ENCODE measurements around the gene PLCB1. TPM values are rescaled to one million over a fixed set of nuclear protein-coding genes. Genes with fewer than 3 reads are reported as not detected.

Gene PLCB1
- total and polyA plus RNA-seq, 2 of the 4 experiments (the other 2 are of a cell fraction): 5.6 to 16.1 TPM

DNA sequence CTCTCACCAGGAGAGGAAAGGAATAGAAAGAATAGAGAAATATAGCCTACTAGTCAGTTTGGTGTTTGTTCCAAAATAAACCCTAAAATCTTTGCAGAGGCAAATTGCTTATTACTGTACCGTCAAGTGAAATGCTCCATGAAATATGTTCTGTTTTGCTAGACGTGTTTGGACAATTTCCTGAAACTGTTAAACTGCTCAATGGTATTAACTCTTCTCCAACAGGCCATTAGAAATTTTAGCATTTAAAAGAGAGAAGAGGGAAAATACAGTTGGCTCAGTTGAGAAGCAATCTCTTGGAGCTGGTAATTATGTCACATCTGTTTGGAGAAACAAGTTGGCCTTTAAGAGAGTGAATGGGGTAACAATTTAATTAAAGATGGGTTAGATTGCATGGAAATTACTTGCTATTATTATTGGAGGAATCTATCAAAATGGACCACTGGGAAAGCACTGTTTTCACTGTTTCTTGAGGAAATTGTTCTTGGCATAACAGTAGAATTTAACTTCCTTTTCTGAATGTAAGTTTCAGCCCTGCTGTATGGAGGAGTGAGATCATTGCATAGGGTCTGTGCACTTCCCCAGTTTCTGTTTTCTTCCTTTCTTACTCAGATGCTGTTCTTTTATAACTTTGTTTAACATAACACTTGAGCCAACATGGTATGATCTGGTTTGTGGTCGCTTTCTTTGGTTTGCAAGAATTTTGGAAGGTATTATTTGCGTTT is 373.6 kb downstream of the PLCB1 start:
- H3K36me3 ChIP-seq (ENCODE audit: control insufficient read depth, insufficient read depth, low read length): no peaks in the 10 kb centered on the region
- H3K4me2 ChIP-seq (ENCODE audit: low read depth, low read length): no peak overlapping the region
- TF ChIP-seq CEBPB (IDR thresholded peaks at IDR 0.05; ENCODE audit: low read depth, low read length): no peak
- TF ChIP-seq NFE2L2 (IDR thresholded peaks at IDR 0.05; ENCODE audit: low read depth, low read length): no peak
- TF ChIP-seq MAZ (IDR thresholded peaks at IDR 0.05; ENCODE audit: borderline replicate concordance, low read depth, low read length): no peak
- no peak for TF ChIP-seq RAD21 (IDR thresholded peaks at IDR 0.05; ENCODE audit: low read length)
- no peak for TF ChIP-seq SMC3 (IDR thresholded peaks at IDR 0.05; ENCODE audit: low read depth, low read length)
- TF ChIP-seq RFX5 (IDR thresholded peaks at IDR 0.05; ENCODE audit: low read depth, low read length): no peak
- no peak for TF ChIP-seq FOS (IDR thresholded peaks at IDR 0.05; ENCODE audit: low read depth, low read length)
- TF ChIP-seq MXI1 (IDR thresholded peaks at IDR 0.05; ENCODE audit: borderline replicate concordance, low read depth, low read length): no peak
- no peak for TF ChIP-seq MAFK (IDR thresholded peaks at IDR 0.05; ENCODE audit: low read depth, low read length)
- no peak for TF ChIP-seq CHD1 (IDR thresholded peaks at IDR 0.05; ENCODE audit: low read depth, low read length)
- TF ChIP-seq, protein P1, sequence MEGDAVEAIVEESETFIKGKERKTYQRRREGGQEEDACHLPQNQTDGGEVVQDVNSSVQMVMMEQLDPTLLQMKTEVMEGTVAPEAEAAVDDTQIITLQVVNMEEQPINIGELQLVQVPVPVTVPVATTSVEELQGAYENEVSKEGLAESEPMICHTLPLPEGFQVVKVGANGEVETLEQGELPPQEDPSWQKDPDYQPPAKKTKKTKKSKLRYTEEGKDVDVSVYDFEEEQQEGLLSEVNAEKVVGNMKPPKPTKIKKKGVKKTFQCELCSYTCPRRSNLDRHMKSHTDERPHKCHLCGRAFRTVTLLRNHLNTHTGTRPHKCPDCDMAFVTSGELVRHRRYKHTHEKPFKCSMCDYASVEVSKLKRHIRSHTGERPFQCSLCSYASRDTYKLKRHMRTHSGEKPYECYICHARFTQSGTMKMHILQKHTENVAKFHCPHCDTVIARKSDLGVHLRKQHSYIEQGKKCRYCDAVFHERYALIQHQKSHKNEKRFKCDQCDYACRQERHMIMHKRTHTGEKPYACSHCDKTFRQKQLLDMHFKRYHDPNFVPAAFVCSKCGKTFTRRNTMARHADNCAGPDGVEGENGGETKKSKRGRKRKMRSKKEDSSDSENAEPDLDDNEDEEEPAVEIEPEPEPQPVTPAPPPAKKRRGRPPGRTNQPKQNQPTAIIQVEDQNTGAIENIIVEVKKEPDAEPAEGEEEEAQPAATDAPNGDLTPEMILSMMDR (conservative IDR thresholded peaks at IDR 0.05; ENCODE audit: low read depth, low read length): no peak
- TF ChIP-seq USF2 (IDR thresholded peaks at IDR 0.05; ENCODE audit: low read depth, low read length): no peak
- no peaks in the 10 kb centered on the region for H4K20me1 ChIP-seq (ENCODE audit: insufficient read depth, low read length)
- dilution Hi-C loops (cut with HindIII; ENCODE audit: low sequenced_read_pairs, unreplicated experiment): no loop called here
- intact Hi-C loops (cut with micrococcal nuclease): no loop called here
- H3K9me1 ChIP-seq (ENCODE audit: insufficient read depth, low read length): no peaks in the 10 kb centered on the region
- H4K91ac ChIP-seq (ENCODE audit: insufficient read depth, low read depth, low read length): no peak overlapping the region
- H2AK5ac ChIP-seq (ENCODE audit: low read depth, low read length): no peak overlapping the region
- ATAC-seq (ENCODE audit: low read depth) (no peak), DNase-seq (peak; percentile 5)
- H3K27me3 ChIP-seq (ENCODE audit: control insufficient read depth, insufficient read depth, low read length): no peaks in the 10 kb centered on the region
- no peak overlapping the region for H3K56ac ChIP-seq (ENCODE audit: extremely low read depth, insufficient read depth, low read length)
- H3K79me1 ChIP-seq (ENCODE audit: low read depth in 1 of 2, low read length in 2 of 2): no peaks in the 10 kb centered on the region; a peak in 1 of 4 replicates
- H3K27ac ChIP-seq (ENCODE audit: insufficient read depth, low read length): no peak overlapping the region
- no peak overlapping the region for H2BK20ac ChIP-seq (ENCODE audit: low read depth, low read length)
- H2BK120ac ChIP-seq (ENCODE audit: low read depth, low read length): no peak overlapping the region
- no peak overlapping the region for H3K18ac ChIP-seq (ENCODE audit: low read depth, low read length)
- ChIA-PET POLR2A (ENCODE audit: unreplicated experiment) (interaction anchor here (0.6 kb wide), 1 partner anchor 29 kb away, joined by 5 read pairs; no protein-coding TSS in a partner anchor), CTCF (interaction anchor here (0.6 kb wide), 1 partner anchor 30 kb away, joined by 4 read pairs; no protein-coding TSS in a partner anchor)
- H3K4me3 ChIP-seq (ENCODE audit: insufficient read depth, low read depth, low read length): no peak overlapping the region
- H3K9ac ChIP-seq (ENCODE audit: low read depth, low read length): no peak overlapping the region
- in situ Hi-C loops (cut with MboI; ENCODE audit: low sequenced_read_pairs): no loop called here
- no peaks in the 10 kb centered on the region for H3K9me3 ChIP-seq (ENCODE audit: control insufficient read depth, insufficient read depth, low read length)
- H2BK15ac ChIP-seq (ENCODE audit: low read depth, low read length): no peak overlapping the region
- no peak overlapping the region for H2AFZ ChIP-seq (replicated peaks; ENCODE audit: low read length, poor library complexity)
- H4K8ac ChIP-seq (ENCODE audit: low read depth in 2 of 2, low read length in 2 of 2): no peak overlapping the region
- BruUV-seq (replicated peaks): no TSS peak
- no CpG with 5 or more reads among the region's 4 CpGs for WGBS, 2 experiments (ENCODE audit: extremely low coverage in 2 of 2, insufficient read length in 1 of 2)
- no peak overlapping the region for H2BK5ac ChIP-seq (ENCODE audit: low read depth, low read length, poor library complexity, severe bottlenecking)
- no peak overlapping the region for H3K23ac ChIP-seq (ENCODE audit: low read depth, low read length)
- H2AK9ac ChIP-seq (replicated peaks; ENCODE audit: low read depth, low read length, poor library complexity): no peak overlapping the region
- H4K5ac ChIP-seq (ENCODE audit: low read depth, low read length): no peak overlapping the region
- H3K14ac ChIP-seq (replicated peaks; ENCODE audit: low read depth, low read length): no peak overlapping the region
- no peaks in the 10 kb centered on the region for H3K4me1 ChIP-seq (ENCODE audit: control insufficient read depth, insufficient read depth, low read length)
- no peak overlapping the region for H3K4ac ChIP-seq (ENCODE audit: low read depth, low read length)
